ENCODE measurements around the gene BIRC3.

BIRC3 gene

DNA sequence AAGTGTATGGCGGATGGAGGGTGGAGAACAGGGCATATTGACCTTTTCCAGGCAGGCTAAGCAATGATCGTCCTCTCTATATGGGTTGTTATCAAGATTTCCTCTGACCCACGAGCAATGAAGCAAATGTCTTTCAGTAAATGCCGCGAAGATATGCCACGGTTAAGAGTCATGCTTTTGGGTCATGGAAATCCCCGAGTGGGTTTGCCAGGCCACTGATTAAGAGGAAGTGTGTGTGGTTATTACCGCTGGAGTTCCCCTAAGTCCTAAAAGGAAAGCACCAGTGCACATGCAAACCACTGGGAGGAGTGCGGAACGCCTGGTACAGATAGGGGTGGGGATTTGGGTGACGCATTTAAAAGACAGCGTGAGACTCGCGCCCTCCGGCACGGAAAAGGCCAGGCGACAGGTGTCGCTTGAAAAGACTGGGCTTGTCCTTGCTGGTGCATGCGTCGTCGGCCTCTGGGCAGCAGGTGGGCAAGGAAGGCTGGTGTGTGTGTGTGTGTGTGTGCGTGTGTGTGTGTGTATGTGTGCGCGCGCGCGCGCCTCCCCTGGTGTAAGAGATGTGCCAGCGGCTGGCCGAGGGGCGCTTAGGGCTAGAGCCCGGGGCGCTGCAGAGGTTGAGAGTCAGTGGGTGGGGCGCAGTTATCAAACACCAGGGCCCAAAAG lies at the start of gene BIRC3:
TSS of gene BIRC3 (plus strand) at position 386 of the 669 bp plus-strand sequence. CDS start 7,026 bp downstream, outside the sequence.
- peak; percentile 84 for DNase-seq (ENCODE audit: low spot score)

- DNase-seq (ENCODE audit: low spot score): no peak
Observed at GRCh38 chr11:102267609-102268008, 49.7 kb upstream of the BIRC3 start.

DNA sequence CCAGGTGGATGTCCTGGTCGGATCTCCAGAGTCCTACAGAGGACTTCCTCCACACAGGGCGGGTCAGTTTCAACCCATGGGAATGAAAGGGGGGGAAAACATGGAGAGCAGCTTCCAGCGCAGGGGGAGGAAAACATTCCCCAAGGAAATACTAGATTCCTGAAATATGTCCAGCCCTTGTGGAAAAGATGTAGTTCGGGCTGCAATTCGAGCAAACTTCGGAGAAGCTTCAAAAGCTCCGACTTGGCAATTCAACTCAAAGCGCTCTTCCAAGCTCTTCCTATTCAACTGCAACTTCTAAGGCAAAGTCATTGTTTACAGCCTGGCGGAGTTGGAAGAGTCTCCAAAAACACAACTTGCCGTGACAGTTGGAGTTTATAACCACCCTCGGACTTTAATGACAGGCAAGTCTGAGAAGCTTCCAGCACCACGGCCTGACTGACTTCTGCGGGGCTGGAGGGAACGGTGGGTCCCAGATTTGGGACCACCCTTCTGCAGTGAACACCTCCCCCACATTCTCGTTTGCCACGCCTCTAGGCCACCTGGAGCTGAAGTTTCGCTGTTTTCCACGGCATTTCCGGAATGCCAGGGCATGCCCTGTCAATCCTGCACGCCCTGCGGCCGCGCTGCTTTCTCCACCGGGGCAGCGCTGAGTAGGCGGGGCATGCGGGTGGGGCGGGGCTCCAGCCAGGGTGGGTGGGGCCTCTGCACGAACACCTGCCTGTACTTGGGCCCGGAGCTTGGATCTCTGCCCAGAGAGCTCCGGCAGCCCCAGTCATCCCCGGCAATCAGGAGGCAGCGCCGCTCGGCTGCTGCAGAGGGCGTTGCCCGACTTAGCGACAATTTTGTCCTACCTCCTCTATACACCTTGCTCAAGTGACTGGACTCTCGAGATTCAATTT lies 49.0 kb upstream of the BIRC3 start:
- DNase-seq (ENCODE audit: low spot score): no peak

DNA sequence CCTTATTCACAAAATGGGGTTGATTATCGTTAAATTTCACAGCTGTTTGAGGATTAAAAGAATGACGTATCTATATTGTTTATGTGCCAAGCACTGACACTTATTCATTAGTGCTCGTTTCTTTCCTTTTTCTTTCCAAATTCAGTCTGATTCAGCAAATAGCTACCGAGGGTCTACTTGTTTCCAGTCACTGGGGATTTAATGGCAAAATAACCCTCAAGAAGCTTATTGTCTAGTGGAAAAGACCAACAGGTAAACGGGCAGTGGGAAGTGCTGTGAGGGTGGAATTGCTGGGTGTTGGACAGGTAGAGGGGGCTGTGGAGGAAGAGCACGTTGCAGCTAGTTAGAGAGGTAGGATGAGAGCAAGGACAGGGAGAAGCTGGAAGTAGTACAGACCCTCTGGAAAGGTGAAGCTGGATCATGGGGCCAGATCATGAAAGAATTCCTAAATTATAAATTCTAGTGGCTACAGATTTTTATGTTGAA lies 48.3 kb upstream of the BIRC3 start:
- DNase-seq (ENCODE audit: low spot score): no peak

DNA sequence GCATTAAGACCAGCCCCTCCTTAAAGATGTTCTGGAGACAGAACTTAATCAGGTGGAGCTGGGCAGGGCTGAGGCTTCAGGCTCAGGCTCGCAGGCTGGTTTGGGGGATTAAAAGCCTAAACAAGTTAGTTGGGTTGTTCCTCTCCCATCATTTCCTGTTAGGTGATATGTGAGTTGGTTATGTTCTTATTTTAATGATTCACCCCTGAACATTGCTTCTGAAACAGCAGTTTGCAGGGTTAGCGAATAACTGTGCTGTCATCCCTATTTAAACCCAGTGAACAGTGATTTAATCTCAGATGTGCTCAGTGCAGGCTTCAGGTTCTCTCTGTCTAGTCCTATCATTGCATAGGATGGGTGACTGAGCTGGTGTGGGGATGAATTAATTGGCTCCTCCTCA lies 47.4 kb upstream of the BIRC3 start:
- DNase-seq (ENCODE audit: low spot score): no peak

- DNase-seq (ENCODE audit: low spot score): no peak
Observed at GRCh38 chr11:102272047-102272824, 45.0 kb upstream of the BIRC3 start.

DNA sequence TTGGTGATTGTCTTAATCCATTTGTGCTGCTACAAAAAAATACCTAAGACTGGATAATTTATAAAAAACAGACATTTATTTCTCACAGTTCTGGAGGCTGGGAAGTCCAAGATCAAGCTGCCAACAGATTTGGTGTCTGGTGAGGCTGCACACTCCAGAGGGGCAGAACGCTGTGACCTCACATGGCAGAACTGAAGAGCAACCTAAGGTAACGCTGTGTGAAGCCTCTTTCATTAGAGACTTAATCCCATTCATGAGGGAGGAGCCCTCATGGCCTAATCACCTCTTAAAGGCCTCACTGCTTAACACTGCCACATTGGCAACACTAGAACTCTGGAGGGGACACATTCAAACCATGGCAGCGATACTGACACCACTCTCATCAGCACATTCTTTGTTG lies 42.7 kb upstream of the BIRC3 start:
- no peak for DNase-seq (ENCODE audit: low spot score)

GRCh38 chr11:102276362-102276761 lies 40.9 kb upstream of the BIRC3 start:
- DNase-seq (ENCODE audit: low spot score): no peak

DNA sequence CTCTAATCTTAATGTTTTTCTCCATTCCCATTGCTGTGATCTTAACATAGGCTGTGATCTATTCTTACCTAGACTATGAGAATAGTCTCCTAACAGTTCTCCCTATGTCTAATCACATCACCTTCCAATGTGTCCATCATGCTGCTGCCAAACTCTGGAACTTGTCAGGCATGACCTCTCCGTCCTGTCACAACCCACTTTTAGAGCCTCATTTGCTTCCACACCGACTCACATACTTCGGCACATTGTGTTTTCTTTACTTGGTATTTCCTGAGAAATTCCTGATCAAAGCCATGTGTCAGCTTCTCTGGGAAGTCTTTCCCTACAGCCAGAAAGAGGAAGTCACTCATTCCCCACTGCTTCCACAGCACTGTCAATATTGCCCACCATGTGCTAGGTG lies 40.5 kb upstream of the BIRC3 start:
- DNase-seq (ENCODE audit: low spot score): no peak

GRCh38 chr11:102279641-102280170 lies 37.6 kb upstream of the BIRC3 start:
- DNase-seq (ENCODE audit: low spot score): no peak

DNA sequence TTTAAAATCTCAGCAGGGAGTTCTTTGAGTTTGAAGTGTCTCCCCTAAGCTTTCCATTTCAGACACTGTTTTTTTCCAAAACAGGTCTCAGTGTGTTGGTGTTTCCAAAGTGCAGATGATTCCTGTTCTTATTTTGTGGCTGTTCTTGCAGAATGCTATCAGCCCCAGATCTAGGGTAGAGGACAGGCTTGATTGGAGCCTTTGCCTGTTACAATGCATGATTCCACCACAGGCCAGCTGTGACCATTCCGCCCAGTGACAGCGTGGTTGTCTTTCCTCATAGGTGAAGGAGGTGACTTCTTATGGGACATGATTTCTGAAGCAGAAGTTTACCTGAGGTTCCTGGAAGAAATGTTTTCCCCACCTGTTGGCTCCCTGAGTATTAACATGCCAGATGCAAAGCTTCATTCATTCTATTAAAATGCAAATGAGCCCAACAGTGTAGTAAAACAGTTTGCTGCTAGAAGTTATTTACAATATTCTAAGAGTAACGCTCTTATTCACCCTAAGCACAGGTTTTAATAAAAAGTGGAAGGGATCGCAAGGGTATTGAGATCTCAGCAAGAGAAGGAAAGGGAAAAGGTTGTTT lies 36.9 kb upstream of the BIRC3 start:
- no peak for DNase-seq (ENCODE audit: low spot score)

GRCh38 chr11:102283116-102283485 lies 34.2 kb upstream of the BIRC3 start:
- DNase-seq (ENCODE audit: low spot score): no peak

- DNase-seq (ENCODE audit: low spot score): no peak
Observed at GRCh38 chr11:102284008-102284407, 33.3 kb upstream of the BIRC3 start.

DNA sequence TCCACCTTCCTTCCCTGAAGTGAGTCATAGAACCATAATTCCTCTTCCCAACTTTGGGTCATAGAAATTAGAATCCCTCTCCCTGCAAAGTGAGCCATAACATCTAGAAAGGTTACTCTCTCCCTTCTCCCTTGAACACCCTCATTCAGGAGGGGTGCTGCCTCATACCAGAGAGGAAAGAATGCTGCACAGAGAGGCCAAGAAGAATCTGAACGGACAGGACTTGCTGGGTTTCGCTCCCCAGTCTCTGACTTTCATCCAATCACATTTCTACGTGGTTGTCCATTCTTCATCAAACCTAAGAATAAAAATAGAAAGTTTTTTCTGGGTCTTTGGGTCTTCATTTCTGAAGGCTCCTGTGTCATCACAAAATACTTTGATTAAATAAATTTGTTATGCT lies 31.0 kb upstream of the BIRC3 start:
- DNase-seq (ENCODE audit: low spot score): no peak

- peak; percentile 84 for DNase-seq (ENCODE audit: low spot score)
Observed at GRCh38 chr11:102287964-102288724, 29.1 kb upstream of the BIRC3 start.

DNA sequence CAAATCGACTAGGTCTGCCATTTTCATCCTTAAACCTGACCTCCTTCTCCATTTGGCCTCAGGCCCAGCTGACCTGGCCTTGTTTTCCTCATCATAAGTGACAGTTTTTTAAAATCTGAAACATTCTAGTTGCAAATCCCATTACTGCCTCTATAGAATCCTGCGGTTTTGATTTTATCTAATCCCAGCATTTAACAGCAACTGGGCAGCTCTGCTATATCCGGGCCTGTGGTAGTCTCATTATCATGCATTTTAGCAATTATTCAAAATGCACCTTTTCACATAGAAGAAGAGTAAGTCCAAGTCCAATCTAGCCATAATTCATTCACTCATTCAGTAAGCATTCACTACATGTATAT lies 28.6 kb upstream of the BIRC3 start:
- DNase-seq (ENCODE audit: low spot score): no peak

- no peak for DNase-seq (ENCODE audit: low spot score)
Observed at GRCh38 chr11:102289592-102289991, 27.7 kb upstream of the BIRC3 start.

GRCh38 chr11:102291831-102292230 lies 25.5 kb upstream of the BIRC3 start:
- DNase-seq (ENCODE audit: low spot score): no peak

GRCh38 chr11:102292933-102293332 lies 24.4 kb upstream of the BIRC3 start:
- DNase-seq (ENCODE audit: low spot score): no peak

- peak; percentile 76 for DNase-seq (ENCODE audit: low spot score)
Observed at GRCh38 chr11:102293873-102294601, 23.2 kb upstream of the BIRC3 start.

Measured in pons (tissue), 1 donor.